ENCODE results near the gene FBLN1. TPM values are rescaled to one million over a fixed set of nuclear protein-coding genes. Genes with fewer than 3 reads are reported as not detected.

The FBLN1 gene
- total RNA-seq, 1 experiment from 2014 or later, result 183 TPM

DNA sequence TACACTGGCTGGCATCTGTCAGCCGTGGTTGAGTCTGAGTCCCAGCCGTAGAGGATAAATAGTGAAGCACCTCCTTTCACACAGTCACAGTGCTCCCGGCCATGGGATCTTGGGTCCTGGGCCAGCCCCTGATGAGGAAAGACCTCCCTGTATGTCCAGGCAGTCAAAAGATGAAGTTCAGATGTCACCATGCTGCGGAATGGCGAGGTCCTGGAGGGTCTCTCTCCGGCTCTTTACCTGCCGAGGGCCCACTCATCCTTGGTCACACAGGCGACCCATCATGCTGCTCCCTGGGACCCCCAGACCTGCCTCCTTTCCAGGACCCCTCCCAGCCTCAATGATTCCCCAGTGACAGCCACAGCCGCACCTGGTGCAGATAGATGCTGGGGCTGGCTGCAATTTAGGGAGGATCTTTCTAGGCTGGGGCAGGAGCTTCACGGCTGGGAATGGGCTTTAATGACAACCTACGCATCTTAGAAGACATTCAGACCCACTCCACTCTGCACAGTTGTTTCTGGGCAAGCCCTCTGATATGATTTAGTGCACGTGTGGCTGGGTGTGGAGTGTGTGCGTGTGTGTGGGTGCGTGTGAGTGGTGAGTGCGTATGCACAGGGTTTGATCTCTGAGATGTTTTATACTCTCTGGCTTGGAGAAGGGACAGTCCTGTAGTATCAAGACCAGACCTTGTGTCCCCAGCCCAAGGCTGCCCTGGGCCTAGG, 79.7 kb downstream of the FBLN1 start:
- no peak overlapping the region for H3K4me3 Mint-ChIP-seq
- H3K4me1 Mint-ChIP-seq, result peaks cover 3% of the 10 kb centered on the region
- no peaks in the 10 kb centered on the region for H3K9me3 Mint-ChIP-seq
- H3K36me3 Mint-ChIP-seq, result no peaks in the 10 kb centered on the region
- DNase-seq (ENCODE audit: low spot score), result no peak
- H3K27ac Mint-ChIP-seq, result no peak overlapping the region; the same call in 1 of the 2 replicates
- no peak for ATAC-seq
- TF ChIP-seq, protein P1, sequence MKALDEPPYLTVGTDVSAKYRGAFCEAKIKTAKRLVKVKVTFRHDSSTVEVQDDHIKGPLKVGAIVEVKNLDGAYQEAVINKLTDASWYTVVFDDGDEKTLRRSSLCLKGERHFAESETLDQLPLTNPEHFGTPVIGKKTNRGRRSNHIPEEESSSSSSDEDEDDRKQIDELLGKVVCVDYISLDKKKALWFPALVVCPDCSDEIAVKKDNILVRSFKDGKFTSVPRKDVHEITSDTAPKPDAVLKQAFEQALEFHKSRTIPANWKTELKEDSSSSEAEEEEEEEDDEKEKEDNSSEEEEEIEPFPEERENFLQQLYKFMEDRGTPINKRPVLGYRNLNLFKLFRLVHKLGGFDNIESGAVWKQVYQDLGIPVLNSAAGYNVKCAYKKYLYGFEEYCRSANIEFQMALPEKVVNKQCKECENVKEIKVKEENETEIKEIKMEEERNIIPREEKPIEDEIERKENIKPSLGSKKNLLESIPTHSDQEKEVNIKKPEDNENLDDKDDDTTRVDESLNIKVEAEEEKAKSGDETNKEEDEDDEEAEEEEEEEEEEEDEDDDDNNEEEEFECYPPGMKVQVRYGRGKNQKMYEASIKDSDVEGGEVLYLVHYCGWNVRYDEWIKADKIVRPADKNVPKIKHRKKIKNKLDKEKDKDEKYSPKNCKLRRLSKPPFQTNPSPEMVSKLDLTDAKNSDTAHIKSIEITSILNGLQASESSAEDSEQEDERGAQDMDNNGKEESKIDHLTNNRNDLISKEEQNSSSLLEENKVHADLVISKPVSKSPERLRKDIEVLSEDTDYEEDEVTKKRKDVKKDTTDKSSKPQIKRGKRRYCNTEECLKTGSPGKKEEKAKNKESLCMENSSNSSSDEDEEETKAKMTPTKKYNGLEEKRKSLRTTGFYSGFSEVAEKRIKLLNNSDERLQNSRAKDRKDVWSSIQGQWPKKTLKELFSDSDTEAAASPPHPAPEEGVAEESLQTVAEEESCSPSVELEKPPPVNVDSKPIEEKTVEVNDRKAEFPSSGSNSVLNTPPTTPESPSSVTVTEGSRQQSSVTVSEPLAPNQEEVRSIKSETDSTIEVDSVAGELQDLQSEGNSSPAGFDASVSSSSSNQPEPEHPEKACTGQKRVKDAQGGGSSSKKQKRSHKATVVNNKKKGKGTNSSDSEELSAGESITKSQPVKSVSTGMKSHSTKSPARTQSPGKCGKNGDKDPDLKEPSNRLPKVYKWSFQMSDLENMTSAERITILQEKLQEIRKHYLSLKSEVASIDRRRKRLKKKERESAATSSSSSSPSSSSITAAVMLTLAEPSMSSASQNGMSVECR (CRISPR knock-in tag; IDR thresholded peaks at IDR 0.05; ENCODE audit: borderline replicate concordance), result no peak
- TF ChIP-seq, protein P2, sequence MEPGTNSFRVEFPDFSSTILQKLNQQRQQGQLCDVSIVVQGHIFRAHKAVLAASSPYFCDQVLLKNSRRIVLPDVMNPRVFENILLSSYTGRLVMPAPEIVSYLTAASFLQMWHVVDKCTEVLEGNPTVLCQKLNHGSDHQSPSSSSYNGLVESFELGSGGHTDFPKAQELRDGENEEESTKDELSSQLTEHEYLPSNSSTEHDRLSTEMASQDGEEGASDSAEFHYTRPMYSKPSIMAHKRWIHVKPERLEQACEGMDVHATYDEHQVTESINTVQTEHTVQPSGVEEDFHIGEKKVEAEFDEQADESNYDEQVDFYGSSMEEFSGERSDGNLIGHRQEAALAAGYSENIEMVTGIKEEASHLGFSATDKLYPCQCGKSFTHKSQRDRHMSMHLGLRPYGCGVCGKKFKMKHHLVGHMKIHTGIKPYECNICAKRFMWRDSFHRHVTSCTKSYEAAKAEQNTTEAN (CRISPR knock-in tag; IDR thresholded peaks at IDR 0.05), result no peak
- TF ChIP-seq, protein P3, sequence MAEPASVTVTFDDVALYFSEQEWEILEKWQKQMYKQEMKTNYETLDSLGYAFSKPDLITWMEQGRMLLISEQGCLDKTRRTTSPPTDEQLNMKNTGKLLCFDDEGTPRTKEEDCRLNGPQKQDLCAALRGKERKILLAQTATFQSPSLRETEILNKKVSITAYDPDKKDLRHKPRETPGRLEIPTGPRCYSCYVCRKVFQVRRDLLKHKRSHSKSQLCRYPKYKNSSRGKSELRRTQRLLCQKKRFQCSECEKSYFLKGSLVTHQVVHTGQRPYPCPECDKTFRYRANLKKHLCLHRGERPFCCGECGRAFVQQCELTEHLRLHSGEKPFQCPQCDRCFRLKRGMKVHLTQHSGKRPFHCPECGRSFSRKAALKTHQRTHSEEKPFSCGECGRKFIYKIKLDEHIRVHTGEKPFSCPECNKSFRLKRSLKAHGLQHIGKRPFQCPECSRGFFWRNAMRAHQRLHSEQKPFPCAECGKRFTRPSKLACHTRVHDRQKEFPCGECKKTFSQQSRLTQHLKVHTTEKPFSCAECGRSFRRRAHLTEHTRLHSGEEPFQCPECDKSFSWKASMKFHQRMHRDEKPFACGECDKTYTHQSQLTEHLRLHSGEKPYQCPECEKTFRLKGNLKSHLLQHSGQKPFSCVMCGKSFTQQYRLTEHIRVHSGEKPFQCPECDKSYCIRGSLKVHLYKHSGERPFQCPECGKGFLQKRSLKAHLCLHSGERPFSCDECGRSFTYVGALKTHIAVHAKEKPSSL (CRISPR knock-in tag; conservative IDR thresholded peaks at IDR 0.05), result no peak
- CTCF ChIA-PET, result interaction anchor here (1.2 kb wide), 1 partner anchor 412 kb away, joined by 3 read pairs; no protein-coding TSS in a partner anchor
- POLR2A ChIA-PET, result no interaction called here
- H3K27me3 Mint-ChIP-seq (ENCODE audit: low read depth), result no peaks in the 10 kb centered on the region

DNA sequence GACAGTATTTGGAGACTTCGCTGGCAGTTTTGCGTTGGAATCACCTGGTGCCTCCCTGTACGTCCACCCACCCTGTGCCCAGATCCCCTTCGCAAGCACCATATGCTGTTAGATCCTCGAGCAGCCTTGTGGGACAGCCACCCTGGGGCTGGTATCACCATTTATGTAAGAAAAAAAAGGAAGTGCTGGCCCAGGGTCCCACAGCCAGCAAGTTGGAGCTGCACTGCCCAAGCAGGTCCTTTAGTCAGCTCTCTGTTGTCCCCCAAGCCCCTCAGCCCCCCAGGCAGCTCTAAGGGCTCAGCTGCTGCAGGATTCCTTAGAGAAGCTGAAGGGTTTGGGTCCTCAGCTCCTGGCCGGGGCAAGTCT, 80.3 kb downstream of the FBLN1 start:
- ATAC-seq (no peak), DNase-seq (ENCODE audit: low spot score) (no peak)
- no peaks in the 10 kb centered on the region for H3K9me3 Mint-ChIP-seq
- no peaks in the 10 kb centered on the region for H3K36me3 Mint-ChIP-seq
- CTCF ChIA-PET, result interaction anchor here (0.7 to 1.2 kb wide), 4 partner anchors 140 to 423 kb away, joined by 3 read pairs; no protein-coding TSS in a partner anchor
- no peak overlapping the region for H3K4me3 Mint-ChIP-seq
- no peaks in the 10 kb centered on the region for H3K27me3 Mint-ChIP-seq (ENCODE audit: low read depth)
- POLR2A ChIA-PET, result interaction anchor here (0.6 kb wide), 1 partner anchor 785 kb away, joined by 3 read pairs; no protein-coding TSS in a partner anchor
- H3K4me1 Mint-ChIP-seq, result peaks cover 8% of the 10 kb centered on the region
- H3K27ac Mint-ChIP-seq, result peak overlapping the region; percentile 36; the same call in 1 of the 2 replicates
- TF ChIP-seq PRRX2 (CRISPR knock-in tag; IDR thresholded peaks at IDR 0.05) (no peak), NR3C1 (CRISPR knock-in tag; conservative IDR thresholded peaks at IDR 0.05; ENCODE audit: low read depth) (no peak), IRF2 (CRISPR knock-in tag; IDR thresholded peaks at IDR 0.05; ENCODE audit: borderline replicate concordance, low read depth) (no peak), ATF1 (CRISPR knock-in tag; IDR thresholded peaks at IDR 0.05) (no peak), MYBL2 (CRISPR knock-in tag; IDR thresholded peaks at IDR 0.05) (no peak), MXD4 (CRISPR knock-in tag; IDR thresholded peaks at IDR 0.05; ENCODE audit: borderline replicate concordance) (no peak)
- TF ChIP-seq, protein P4, sequence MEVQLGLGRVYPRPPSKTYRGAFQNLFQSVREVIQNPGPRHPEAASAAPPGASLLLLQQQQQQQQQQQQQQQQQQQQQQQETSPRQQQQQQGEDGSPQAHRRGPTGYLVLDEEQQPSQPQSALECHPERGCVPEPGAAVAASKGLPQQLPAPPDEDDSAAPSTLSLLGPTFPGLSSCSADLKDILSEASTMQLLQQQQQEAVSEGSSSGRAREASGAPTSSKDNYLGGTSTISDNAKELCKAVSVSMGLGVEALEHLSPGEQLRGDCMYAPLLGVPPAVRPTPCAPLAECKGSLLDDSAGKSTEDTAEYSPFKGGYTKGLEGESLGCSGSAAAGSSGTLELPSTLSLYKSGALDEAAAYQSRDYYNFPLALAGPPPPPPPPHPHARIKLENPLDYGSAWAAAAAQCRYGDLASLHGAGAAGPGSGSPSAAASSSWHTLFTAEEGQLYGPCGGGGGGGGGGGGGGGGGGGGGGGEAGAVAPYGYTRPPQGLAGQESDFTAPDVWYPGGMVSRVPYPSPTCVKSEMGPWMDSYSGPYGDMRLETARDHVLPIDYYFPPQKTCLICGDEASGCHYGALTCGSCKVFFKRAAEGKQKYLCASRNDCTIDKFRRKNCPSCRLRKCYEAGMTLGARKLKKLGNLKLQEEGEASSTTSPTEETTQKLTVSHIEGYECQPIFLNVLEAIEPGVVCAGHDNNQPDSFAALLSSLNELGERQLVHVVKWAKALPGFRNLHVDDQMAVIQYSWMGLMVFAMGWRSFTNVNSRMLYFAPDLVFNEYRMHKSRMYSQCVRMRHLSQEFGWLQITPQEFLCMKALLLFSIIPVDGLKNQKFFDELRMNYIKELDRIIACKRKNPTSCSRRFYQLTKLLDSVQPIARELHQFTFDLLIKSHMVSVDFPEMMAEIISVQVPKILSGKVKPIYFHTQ (CRISPR knock-in tag; IDR thresholded peaks at IDR 0.05), result no peak
- TF ChIP-seq, protein P5, sequence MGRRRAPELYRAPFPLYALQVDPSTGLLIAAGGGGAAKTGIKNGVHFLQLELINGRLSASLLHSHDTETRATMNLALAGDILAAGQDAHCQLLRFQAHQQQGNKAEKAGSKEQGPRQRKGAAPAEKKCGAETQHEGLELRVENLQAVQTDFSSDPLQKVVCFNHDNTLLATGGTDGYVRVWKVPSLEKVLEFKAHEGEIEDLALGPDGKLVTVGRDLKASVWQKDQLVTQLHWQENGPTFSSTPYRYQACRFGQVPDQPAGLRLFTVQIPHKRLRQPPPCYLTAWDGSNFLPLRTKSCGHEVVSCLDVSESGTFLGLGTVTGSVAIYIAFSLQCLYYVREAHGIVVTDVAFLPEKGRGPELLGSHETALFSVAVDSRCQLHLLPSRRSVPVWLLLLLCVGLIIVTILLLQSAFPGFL (CRISPR knock-in tag; IDR thresholded peaks at IDR 0.05; ENCODE audit: borderline replicate concordance), result no peak
- TF ChIP-seq, protein P6, sequence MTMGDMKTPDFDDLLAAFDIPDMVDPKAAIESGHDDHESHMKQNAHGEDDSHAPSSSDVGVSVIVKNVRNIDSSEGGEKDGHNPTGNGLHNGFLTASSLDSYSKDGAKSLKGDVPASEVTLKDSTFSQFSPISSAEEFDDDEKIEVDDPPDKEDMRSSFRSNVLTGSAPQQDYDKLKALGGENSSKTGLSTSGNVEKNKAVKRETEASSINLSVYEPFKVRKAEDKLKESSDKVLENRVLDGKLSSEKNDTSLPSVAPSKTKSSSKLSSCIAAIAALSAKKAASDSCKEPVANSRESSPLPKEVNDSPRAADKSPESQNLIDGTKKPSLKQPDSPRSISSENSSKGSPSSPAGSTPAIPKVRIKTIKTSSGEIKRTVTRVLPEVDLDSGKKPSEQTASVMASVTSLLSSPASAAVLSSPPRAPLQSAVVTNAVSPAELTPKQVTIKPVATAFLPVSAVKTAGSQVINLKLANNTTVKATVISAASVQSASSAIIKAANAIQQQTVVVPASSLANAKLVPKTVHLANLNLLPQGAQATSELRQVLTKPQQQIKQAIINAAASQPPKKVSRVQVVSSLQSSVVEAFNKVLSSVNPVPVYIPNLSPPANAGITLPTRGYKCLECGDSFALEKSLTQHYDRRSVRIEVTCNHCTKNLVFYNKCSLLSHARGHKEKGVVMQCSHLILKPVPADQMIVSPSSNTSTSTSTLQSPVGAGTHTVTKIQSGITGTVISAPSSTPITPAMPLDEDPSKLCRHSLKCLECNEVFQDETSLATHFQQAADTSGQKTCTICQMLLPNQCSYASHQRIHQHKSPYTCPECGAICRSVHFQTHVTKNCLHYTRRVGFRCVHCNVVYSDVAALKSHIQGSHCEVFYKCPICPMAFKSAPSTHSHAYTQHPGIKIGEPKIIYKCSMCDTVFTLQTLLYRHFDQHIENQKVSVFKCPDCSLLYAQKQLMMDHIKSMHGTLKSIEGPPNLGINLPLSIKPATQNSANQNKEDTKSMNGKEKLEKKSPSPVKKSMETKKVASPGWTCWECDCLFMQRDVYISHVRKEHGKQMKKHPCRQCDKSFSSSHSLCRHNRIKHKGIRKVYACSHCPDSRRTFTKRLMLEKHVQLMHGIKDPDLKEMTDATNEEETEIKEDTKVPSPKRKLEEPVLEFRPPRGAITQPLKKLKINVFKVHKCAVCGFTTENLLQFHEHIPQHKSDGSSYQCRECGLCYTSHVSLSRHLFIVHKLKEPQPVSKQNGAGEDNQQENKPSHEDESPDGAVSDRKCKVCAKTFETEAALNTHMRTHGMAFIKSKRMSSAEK (CRISPR knock-in tag; IDR thresholded peaks at IDR 0.05; ENCODE audit: borderline replicate concordance), result no peak
